AG08395 (cell line): Measurements from ENCODE around the gene FOXP1.

ENCODE experiments used
- DNase-seq: peaks from one replicate; pipeline ENCODE4 v3.0.0; 2012; ENCODE audit warnings: mixed read lengths, low spot score

The FOXP1 gene

GRCh38 chr3:71504250-71505036 is 79.1 kb downstream of the FOXP1 start:
- DNase-seq, result peak; percentile 91

DNA sequence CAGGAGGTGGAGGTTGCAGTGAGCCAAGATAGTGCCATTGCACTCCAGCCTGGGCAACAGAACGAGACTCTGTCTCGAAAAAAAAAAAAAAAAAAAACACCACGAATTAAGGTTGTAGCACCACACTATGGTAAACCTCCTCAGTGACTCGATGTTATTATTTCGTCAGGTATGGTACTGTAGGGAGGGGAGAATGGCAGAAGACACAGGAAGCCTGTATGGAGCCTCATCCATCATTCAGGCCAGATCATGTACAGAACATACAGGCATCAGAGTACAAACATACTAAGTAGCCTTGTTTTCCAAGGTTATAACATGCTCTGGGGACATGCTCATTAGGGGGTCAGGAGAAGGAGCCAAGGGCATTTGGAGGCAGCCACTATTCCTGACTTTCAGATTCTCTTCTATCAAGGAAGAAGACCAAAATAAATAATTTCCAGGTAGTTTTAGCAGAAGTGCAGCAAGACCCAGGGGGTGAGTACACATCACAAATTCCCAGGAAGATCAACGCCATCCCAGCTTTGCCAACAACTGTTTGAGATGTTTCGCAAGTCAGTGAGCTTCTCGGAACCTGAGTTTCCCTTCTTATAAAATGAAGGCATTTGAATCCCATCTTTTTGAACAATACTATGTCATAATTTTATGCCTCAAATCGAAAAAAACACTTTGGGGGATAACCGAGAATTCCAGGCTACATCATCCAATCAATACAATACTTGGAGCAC is 79.8 kb downstream of the FOXP1 start:
- peak; percentile 68 for DNase-seq

GRCh38 chr3:71502066-71502625 is 81.4 kb downstream of the FOXP1 start:
- DNase-seq, result no peak

GRCh38 chr3:71500696-71501095 is 82.8 kb downstream of the FOXP1 start:
- no peak for DNase-seq

- DNase-seq, result no peak
Measured at GRCh38 chr3:71499227-71499876, 84.2 kb downstream of the FOXP1 start.

DNA sequence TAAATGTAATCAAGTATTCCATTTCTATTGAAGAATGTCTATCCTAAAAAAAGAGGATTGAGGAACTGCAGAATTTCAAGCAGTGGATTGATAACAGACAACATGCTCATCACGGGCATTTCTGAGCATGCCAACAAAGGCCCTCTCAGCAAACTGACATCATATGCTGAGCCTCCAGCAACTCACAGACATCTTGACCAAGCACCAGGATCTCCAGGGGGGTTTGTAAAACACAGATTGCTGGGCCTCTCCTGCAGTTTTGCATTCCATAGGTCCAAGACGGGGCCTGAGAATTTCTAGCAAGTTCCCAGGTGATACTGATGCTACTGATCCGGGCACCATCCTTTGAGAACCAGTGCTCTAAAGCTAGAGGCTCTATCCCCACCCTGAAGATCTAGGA is 85.0 kb downstream of the FOXP1 start:
- no peak for DNase-seq

DNA sequence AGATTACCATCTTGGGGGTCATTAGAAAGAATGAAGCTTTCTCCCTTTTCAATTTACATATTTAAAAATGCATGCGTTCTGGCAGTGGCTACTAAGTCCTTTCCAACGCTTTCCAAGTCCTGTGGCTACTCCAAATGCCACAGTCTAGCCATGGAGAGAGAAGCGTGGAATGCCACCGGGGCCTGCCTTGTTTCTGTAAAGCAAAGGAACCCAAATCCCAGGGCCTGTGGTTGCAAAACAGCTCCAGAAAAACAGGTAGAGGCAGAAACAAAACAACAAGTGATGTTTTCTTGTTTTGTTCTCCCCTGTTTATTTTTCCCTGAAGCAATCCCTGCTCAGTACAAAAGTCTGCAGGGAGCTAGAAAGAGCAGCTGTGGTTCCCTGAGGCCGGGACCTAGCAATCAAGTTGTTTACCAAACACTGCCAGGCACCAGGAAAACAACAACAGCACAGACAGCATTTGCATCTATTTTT is 85.5 kb downstream of the FOXP1 start:
- no peak for DNase-seq

DNA sequence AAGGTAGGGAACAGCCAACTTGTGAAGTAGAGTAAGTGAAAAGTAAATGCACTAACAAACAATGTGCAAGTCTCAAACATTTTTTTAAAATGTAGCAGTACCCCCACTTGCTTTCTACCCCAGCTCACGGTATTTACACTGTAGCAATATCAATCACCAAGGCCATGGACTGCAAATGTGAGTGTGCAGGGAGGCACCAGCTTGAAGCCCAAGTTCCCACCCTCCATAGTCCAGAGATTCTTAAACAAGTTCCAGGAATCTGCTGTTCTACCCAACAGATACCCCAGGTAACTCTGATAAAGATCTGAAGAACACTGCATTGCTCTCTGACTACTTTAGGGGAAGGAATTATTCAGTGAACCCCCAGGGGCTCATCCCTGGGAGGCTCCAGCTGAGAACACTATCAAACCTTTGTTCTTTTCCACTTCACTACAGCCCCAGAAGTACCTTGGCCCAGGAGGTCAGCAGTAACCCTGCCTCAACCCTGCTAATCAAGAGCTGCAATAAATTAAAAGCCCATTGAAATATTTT is 86.1 kb downstream of the FOXP1 start:
- DNase-seq, result no peak

GRCh38 chr3:71495708-71496472 is 87.6 kb downstream of the FOXP1 start:
- DNase-seq, result peak; percentile 86

DNA sequence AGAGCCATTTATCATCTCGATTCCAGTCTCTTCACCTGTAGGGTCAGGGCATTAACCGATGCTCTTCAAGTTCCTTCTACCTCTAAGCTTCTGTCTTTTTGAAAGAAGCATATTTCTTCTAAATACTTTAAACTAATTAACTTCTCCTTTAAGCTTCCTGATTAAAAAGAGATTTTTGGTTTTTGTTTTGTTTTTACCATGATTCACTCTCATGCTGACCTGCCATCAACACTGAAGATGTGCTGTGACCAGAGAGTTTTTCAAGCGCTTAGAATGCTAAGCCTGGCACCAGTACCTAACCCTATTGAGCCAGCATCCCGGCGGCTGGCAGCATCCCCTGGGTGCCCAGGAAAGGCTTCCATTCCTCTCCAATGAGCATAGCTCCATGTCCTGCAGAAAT is 89.3 kb downstream of the FOXP1 start:
- DNase-seq, result no peak

DNA sequence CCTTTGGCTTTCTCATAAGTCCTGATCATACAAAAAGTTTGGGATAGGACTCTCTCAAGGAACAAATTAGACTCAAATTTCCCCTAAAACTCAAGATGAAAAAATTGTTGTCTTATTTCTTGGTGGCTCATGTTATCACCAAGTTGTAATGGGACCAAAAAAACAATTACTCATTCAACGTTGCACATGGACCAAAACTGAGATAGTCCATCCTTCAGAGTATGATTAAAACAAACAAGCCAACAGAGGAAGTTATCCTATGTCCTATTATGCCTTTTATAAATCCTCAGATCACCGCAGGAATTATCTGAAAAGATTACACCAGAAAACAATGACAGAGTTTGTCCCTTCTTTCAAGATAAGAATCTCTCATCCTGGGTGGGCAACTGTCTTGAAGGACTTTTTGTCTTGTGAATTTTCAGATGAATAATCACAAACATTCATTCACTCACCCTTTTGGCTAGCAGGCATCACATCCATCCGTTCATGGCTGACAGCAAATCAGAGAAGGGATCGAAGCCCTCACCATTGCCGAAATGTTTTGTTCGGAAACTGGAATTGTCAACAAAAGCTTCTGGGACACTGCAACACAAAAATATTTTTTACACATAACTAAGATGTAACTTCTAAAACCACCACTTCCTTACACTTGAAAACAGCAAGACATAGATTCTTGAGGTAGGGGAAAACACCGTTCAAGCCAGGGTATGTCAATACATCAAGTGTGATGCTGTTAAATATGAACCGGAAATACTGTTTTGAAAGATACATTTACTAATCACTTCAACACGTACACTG is 90.4 kb downstream of the FOXP1 start:
- DNase-seq, result no peak

DNA sequence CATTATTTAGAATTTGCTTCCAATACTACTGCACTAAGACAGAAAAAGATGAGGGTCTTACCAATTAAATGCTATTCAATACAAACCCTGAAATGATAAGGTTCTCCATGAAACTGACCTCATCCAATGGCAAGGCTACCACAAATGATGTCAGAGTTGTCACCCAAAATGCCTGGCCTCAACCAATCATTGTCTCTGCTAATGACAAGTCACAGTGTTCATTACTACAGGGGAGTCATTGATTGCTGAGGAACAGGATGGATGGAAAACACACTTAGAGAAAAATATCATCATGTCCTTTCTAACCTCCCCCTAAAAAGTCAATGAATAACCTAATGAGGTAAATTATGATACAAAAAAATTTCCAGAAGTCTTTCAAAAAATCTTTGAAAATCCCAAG is 91.0 kb downstream of the FOXP1 start:
- no peak for DNase-seq

DNA sequence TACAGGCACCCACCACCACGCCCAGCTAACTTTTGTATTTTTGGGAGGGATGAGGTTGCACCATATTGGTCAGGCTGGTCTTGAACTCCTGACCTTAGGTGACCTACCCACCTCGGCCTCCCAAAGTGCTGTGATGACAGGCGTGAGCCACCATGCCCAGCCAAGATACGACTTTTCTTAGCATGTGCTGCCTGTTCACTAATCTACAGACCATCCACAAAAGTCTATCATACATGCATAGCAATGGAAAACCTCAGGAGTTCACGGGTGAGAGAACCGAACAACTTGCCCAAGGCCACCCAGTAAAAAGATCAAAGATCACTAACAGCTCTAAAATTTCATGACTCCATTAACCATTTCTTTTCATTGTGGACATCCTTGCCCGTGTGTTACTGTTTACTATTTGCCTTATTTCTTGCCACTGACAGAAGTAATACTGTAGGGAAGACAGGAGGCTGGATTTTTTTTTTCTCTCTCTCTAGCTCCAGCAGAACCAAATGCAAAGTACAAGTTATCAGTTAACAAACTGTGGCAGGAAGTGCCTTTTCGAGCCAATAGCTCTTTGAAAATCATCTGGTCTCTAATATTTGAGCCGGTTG is 92.3 kb downstream of the FOXP1 start:
- DNase-seq, result no peak

DNA sequence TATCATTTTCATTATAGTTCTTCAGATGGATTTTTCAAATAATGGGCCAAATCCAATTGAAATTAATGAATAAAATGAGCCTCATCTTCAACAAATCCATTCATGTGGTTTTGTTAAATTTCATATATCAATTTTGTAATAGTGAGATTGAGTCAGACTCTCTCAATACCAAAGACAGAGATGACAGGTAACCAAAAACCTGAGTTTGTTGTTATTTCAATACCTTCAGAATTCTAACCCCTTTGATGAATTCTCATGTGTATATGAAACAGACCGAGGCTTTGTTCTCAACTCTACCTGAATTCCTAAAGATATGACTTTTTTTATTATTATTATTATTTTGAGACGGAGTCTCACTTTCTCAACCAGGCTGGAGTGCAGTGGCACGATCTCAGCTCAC is 92.8 kb downstream of the FOXP1 start:
- DNase-seq, result no peak

GRCh38 chr3:71489315-71489761 is 94.2 kb downstream of the FOXP1 start:
- DNase-seq, result no peak

DNA sequence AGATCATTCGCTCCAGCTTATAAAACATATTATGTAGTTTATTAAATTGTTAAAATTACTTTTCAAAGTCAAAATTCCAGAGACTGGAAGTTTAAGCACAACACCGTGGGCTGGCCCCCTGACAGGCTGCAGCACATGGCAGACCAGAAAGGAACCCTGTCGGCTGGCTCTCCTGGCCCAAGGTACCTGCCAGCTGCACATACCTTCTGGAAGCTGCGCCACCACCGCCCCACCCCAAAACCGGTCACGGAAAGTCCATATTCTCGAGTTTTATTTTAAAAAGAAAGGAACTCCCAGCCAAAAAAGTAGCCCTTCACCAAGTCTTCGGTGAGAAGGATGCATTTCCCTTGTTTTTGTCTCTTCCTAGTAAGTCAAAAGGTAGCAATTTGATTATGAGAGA is 94.6 kb downstream of the FOXP1 start:
- no peak for DNase-seq

DNA sequence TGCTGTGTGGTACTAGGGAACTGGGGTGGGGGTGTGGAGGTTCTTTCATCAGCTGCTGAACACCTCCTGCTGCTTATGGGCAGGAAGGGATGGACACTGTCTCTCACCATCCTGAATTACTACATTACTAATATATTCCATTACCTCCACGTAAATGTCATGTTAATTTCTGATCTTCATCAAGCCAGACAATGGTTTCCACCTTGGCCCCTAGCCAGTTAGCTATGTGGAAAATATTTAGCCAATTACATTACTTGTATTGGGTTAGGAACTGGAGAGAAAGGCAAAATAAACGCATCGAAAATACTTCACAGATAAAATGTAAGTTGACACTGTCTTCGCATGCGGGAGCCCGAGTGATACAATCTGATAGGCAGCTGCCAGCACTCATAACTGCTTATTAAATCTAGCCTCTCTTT is 95.1 kb downstream of the FOXP1 start:
- DNase-seq, result no peak

DNA sequence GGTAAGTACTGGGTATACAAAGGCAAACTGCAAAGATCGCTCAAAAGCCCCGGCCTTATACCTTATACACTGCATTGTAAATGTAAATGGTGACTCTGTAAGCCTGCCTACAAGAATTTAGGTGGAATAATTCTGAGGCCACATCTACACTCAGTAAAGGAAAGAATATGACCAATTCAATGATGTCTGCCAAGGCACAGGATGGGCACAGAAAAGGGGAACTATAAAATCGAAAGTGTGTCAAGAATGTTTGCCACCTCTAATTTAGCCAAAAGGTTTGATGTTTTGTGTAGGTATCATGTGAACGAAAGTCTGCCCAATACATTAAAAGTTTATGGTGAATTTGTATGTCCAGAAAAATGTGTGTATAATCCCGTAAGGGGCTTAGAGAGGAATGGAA is 96.1 kb downstream of the FOXP1 start:
- DNase-seq, result no peak

DNA sequence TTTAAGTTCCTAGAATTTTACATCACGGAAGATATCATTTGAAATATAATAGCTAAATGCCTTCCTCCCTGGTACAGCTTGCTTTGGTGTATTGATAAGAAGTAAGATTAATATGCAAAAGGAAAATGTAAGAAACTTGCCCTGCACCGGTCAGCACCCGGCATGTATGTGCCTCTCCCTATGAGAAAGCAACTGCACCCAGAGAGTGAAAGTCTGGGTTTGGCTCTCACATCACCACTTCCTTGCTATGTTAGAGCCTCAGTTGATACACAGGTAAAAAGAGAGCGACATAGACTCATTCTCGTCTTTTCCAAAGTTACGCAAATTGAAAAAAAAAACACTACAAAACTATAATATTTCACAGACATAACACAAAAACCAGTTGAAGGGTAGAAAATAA is 96.7 kb downstream of the FOXP1 start:
- no peak for DNase-seq

DNA sequence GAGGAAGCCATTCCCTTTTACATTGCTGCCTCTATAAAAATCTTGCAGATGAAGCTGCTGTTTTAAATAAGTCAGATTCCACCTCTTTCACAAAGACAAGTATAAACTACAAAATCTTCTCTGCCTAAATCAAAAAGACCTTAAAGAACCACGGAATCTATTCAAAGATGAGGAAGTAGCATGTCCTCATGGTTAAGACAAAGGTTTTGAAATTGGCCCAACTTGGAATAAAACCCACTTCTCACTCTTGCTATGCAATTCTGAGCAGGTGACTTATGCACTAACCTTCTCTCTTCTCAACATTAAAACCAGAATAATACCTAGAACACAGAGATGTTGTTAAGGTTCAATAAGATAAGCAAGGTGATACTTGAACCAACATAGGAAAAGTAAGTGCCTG is 97.6 kb downstream of the FOXP1 start:
- DNase-seq, result no peak
